Measurements from ENCODE around the gene SCNN1G. TPM values are rescaled to one million over a fixed set of nuclear protein-coding genes. Genes with fewer than 3 reads are reported as not detected.

The SCNN1G gene
- total and polyA plus RNA-seq, 9 donors: 0.02 to 2.6 (median 0.47) TPM; not detected in 4

DNA sequence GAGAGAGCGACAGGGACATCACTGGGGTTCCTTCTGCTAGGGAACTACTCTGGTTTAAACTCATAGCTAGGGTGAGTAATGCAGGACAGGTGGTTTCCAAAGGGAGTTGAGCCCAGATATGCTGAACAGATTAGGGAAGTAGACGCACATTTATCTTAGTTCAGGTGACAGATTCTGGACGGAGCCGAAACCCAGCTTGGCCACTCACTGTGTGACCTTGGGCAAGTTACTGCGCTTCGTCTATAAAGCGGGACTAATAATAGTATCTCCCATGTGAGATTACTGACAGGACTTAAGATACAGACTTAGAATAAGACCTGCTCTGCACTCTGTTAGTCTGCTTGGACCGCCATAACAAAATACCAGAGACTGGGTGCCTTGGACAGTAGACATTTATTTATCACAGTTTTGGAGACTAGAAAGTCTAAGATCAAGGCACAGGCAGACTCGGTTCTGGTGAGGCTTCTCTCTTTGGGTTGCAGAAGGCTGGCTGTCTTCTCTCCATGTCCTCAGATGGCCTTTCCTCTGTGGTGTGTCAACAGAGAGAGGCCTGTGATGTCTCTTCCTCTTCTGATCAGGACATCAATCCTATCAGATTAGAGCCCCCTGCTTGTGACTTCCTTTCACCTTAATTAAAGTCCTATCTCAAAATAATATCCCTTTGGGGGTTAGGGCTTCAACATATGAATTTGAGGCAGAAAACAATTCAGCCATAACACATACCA is 12.1 kb downstream of the SCNN1G start:
- H3K4me3 ChIP-seq: no peak overlapping the region
- intact Hi-C loops (cut with DNase I): no loop called here
- TF ChIP-seq, protein P1, sequence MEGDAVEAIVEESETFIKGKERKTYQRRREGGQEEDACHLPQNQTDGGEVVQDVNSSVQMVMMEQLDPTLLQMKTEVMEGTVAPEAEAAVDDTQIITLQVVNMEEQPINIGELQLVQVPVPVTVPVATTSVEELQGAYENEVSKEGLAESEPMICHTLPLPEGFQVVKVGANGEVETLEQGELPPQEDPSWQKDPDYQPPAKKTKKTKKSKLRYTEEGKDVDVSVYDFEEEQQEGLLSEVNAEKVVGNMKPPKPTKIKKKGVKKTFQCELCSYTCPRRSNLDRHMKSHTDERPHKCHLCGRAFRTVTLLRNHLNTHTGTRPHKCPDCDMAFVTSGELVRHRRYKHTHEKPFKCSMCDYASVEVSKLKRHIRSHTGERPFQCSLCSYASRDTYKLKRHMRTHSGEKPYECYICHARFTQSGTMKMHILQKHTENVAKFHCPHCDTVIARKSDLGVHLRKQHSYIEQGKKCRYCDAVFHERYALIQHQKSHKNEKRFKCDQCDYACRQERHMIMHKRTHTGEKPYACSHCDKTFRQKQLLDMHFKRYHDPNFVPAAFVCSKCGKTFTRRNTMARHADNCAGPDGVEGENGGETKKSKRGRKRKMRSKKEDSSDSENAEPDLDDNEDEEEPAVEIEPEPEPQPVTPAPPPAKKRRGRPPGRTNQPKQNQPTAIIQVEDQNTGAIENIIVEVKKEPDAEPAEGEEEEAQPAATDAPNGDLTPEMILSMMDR (IDR thresholded peaks at IDR 0.05): no peak
- no peak for TF ChIP-seq EP300 (IDR thresholded peaks at IDR 0.05)
- no peak for TF ChIP-seq POLR2A (IDR thresholded peaks at IDR 0.05)

GRCh38 chr16:23195366-23195978 is 12.9 kb downstream of the SCNN1G start:
- Histone ChIP-seq H3K4me1 (ENCODE audit: insufficient read depth) (no peaks in the 10 kb centered on the region), H3K27me3 (no peaks in the 10 kb centered on the region), H3K9me3 (no peaks in the 10 kb centered on the region), H3K36me3 (no peaks in the 10 kb centered on the region), H3K4me3 (no peak overlapping the region), H3K27ac (no peak overlapping the region)
- no peak for DNase-seq
- intact Hi-C loops (cut with DNase I): no loop called here
- TF ChIP-seq, protein P1 (IDR thresholded peaks at IDR 0.05): no peak
- no peak for TF ChIP-seq EP300 (IDR thresholded peaks at IDR 0.05)
- no peak for TF ChIP-seq POLR2A (IDR thresholded peaks at IDR 0.05)
- 42 to 47% (median 43%) methylated on average over 3 of the region's 3 CpGs for WGBS, 3 donors

More for the DNA sequence above, 12.1 kb downstream of the SCNN1G start:
- H3K9me3 ChIP-seq: no peaks in the 10 kb centered on the region
- no peaks in the 10 kb centered on the region for H3K36me3 ChIP-seq
- WGBS, 3 donors: 55 to 71% (median 56%) methylated on average over 9 of the region's 9 CpGs
- no peaks in the 10 kb centered on the region for H3K4me1 ChIP-seq (ENCODE audit: insufficient read depth)
- DNase-seq: no peak
- H3K27ac ChIP-seq: no peak overlapping the region
- no peaks in the 10 kb centered on the region for H3K27me3 ChIP-seq

DNA sequence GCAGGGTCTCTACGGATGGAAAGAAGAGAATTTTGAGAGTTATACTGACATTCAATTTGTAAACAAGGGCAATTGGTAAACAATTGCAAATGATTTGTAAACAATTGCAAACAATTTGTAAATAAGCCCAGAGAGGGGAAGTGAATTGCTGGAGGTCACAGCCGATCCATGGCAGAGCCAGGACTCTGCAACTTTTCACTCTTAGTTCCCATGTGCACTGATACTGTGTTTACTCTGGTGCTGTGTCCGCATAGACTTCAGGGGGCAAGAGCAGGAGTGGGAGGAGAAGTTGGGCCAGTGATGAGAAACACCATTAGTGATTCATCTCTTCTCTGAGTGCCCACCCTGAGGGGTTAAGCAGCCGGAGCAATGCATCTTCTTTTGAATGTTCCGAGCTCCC is 14.0 kb downstream of the SCNN1G start:
- intact Hi-C loops (cut with DNase I): no loop called here
- WGBS, 3 donors: 16 to 27% (median 20%) methylated on average over 5 of the region's 5 CpGs
- no peak overlapping the region for H3K4me3 ChIP-seq
- no peaks in the 10 kb centered on the region for H3K4me1 ChIP-seq (ENCODE audit: insufficient read depth)
- H3K27ac ChIP-seq: no peak overlapping the region
- no peaks in the 10 kb centered on the region for H3K27me3 ChIP-seq
- TF ChIP-seq EP300 (IDR thresholded peaks at IDR 0.05) (no peak), POLR2A (IDR thresholded peaks at IDR 0.05) (no peak)
- TF ChIP-seq, protein P1 (IDR thresholded peaks at IDR 0.05): no peak
- DNase-seq: no peak
- H3K36me3 ChIP-seq: no peaks in the 10 kb centered on the region
- no peaks in the 10 kb centered on the region for H3K9me3 ChIP-seq

- Histone ChIP-seq H3K27me3 (no peaks in the 10 kb centered on the region), H3K4me3 (no peak overlapping the region), H3K4me1 (ENCODE audit: insufficient read depth) (no peaks in the 10 kb centered on the region), H3K27ac (no peak overlapping the region), H3K36me3 (no peaks in the 10 kb centered on the region), H3K9me3 (no peaks in the 10 kb centered on the region)
- WGBS, 3 donors: 78 to 97% (median 82%) methylated on average over 1 of the region's 1 CpG
- intact Hi-C loops (cut with DNase I): no loop called here
- TF ChIP-seq, protein P1 (IDR thresholded peaks at IDR 0.05): no peak
- DNase-seq: no peak
Measured at GRCh38 chr16:23202166-23202565, 19.6 kb downstream of the SCNN1G start.

Measured in ovary (tissue), 9 donors.